PC-9 (cell line): ENCODE results near the gene MSH3.

Experiments used
- EZH2 ChIP-seq: fragments of 200-600 bp; sonication (generic); IDR thresholded peaks from 2 replicates; pipeline ENCODE4 v1.8.0; 2017; ENCODE audit warnings: antibody characterized with exemption, low read depth
- TF ChIP-seq, protein P1 (sequence below): fragments of 200-600 bp; sonication (generic); conservative IDR thresholded peaks from 2 replicates; pipeline ENCODE4 v1.6.1; 2017; ENCODE audit warnings: mixed run types, antibody characterized with exemption, mild to moderate bottlenecking, moderate library complexity

DNA sequence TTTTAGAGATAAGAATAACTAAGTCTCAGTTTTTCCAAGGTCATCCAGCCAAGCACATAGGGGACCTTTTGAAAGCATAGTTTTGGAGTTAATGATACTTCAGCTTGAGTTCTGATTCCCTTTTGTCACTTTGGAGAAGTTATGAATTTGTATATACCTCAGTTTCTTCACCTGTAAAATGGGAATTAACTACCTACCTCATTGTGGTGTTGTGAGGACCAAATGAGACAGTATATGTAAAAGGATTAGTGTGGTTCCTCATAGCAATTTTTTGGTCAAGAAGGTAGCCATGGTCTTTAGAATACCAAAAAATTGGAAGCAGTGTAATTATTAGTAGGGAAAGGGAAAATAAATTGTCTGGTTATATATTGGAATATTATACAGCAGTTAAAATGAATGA lies 98.0 kb downstream of the MSH3 start:
- TF ChIP-seq, protein P1, sequence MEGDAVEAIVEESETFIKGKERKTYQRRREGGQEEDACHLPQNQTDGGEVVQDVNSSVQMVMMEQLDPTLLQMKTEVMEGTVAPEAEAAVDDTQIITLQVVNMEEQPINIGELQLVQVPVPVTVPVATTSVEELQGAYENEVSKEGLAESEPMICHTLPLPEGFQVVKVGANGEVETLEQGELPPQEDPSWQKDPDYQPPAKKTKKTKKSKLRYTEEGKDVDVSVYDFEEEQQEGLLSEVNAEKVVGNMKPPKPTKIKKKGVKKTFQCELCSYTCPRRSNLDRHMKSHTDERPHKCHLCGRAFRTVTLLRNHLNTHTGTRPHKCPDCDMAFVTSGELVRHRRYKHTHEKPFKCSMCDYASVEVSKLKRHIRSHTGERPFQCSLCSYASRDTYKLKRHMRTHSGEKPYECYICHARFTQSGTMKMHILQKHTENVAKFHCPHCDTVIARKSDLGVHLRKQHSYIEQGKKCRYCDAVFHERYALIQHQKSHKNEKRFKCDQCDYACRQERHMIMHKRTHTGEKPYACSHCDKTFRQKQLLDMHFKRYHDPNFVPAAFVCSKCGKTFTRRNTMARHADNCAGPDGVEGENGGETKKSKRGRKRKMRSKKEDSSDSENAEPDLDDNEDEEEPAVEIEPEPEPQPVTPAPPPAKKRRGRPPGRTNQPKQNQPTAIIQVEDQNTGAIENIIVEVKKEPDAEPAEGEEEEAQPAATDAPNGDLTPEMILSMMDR: no peak
- TF ChIP-seq EZH2: no peak
